HepG2 (cell line): ENCODE results near the gene ACSL1. TPM values are rescaled to one million over a fixed set of nuclear protein-coding genes. Genes with fewer than 3 reads are reported as not detected.

ENCODE experiments used
- ARHGAP35 ChIP-seq: sonication (generic); formaldehyde crosslinking; IDR thresholded peaks from 2 replicates; pipeline ENCODE4 v1.9.0; 2022; ENCODE audit warnings: mild to moderate bottlenecking, inconsistent platforms, moderate library complexity, missing genetic modification reagents, borderline replicate concordance
- CCAR2 ChIP-seq: fragments of 200-400 bp; formaldehyde crosslinking; optimal IDR thresholded peaks from 2 replicates; pipeline ENCODE3; 2018; ENCODE audit warnings: low read depth, mild to moderate bottlenecking, low read length, moderate library complexity
- CEBPB ChIP-seq: IDR thresholded peaks from 2 replicates; pipeline ENCODE4 v1.6.1; 2011; ENCODE audit warnings: low read depth, low read length, improper control_type of control experiment, borderline replicate concordance
- ELF3 ChIP-seq: IDR thresholded peaks from 2 replicates; pipeline ENCODE4 v1.6.1; 2016; ENCODE audit warnings: missing genetic modification reagents, missing compliant biosample characterization
- GLI4 ChIP-seq: sonication (generic); formaldehyde crosslinking; IDR thresholded peaks from 2 replicates; pipeline ENCODE4 v1.5.1; 2020; ENCODE audit warnings: missing genetic modification reagents, mild to moderate bottlenecking, moderate library complexity, borderline replicate concordance
- HCFC1 ChIP-seq: fragments of 150-350 bp; IDR thresholded peaks from 2 replicates; pipeline ENCODE4 v1.6.1; 2014; ENCODE audit warnings: low read depth, low read length
- HNF4A ChIP-seq: sonication (generic); formaldehyde crosslinking; IDR thresholded peaks from 2 replicates; pipeline ENCODE4 v1.4.0; 2020; ENCODE audit warnings: missing genetic modification reagents
- JUN ChIP-seq: sonication (generic); formaldehyde crosslinking; IDR thresholded peaks from 2 replicates; pipeline ENCODE4 v1.4.0; 2020; ENCODE audit warnings: mild to moderate bottlenecking, missing genetic modification reagents
- MAFK ChIP-seq, 2 experiments: IDR thresholded peaks in 1 of 2; conservative IDR thresholded peaks in 1 of 2; 2 replicates each; pipeline ENCODE4 v1.6.1; 2011; ENCODE audit warnings: improper control_type of control experiment in 2 of 2, low read length in 2 of 2
- MAZ ChIP-seq, 2 experiments: sonication (generic) in 1 of 2; formaldehyde crosslinking in 1 of 2; IDR thresholded peaks; 2 replicates each; pipeline versions ENCODE4 v1.5.0 to v1.6.1; 2012 to 2020; ENCODE audit warnings: low read depth in 2 of 2, mild to moderate bottlenecking in 2 of 2, borderline replicate concordance in 1 of 2, improper control_type of control experiment in 1 of 2, low read length in 1 of 2, missing genetic modification reagents in 1 of 2, moderate library complexity in 1 of 2
- MXD4 ChIP-seq: IDR thresholded peaks from 2 replicates; pipeline ENCODE4 v1.6.1; 2016; ENCODE audit warnings: mild to moderate bottlenecking, missing biosample characterization, missing genetic modification reagents
- NFE2L1 ChIP-seq: sonication (generic); formaldehyde crosslinking; IDR thresholded peaks from 2 replicates; pipeline ENCODE4 v1.4.0; 2020; ENCODE audit warnings: missing genetic modification reagents, mild to moderate bottlenecking, borderline replicate concordance
- NR2C2 ChIP-seq: sonication (generic); formaldehyde crosslinking; IDR thresholded peaks from 2 replicates; pipeline ENCODE4 v1.4.0; 2020; ENCODE audit warnings: missing genetic modification reagents, mild to moderate bottlenecking, moderate library complexity, borderline replicate concordance
- NR2F2 ChIP-seq: IDR thresholded peaks from 2 replicates; pipeline ENCODE4 v1.6.1; 2012; ENCODE audit warnings: low read depth, inconsistent platforms, borderline replicate concordance
- PLRG1 ChIP-seq: fragments of 450-650 bp; conservative IDR thresholded peaks from 2 replicates; pipeline ENCODE4 v1.6.1; 2016
- POGK ChIP-seq: sonication (generic); formaldehyde crosslinking; conservative IDR thresholded peaks from 2 replicates; pipeline ENCODE4 v1.8.0; 2022; ENCODE audit warnings: mild to moderate bottlenecking, moderate library complexity, missing genetic modification reagents
- RBM22 ChIP-seq: fragments of 200-400 bp; formaldehyde crosslinking; optimal IDR thresholded peaks from 2 replicates; pipeline ENCODE3; 2017; ENCODE audit warnings: mild to moderate bottlenecking, low read length, moderate library complexity
- RNF2 ChIP-seq: fragments of 450-650 bp; conservative IDR thresholded peaks from 2 replicates; pipeline ENCODE4 v1.6.1; 2016; ENCODE audit warnings: low read depth
- SOX6 ChIP-seq, 2 experiments: fragments of 450-650 bp in 1 of 2; sonication (generic) in 1 of 2; formaldehyde crosslinking in 1 of 2; IDR thresholded peaks; 2 replicates each; pipeline versions ENCODE4 v1.4.0 to v1.6.1; 2017 to 2020; ENCODE audit warnings: antibody characterized with exemption in 1 of 2, mild to moderate bottlenecking in 1 of 2, missing genetic modification reagents in 1 of 2
- THRA ChIP-seq: sonication (generic); formaldehyde crosslinking; IDR thresholded peaks from 2 replicates; pipeline ENCODE4 v1.4.0; 2020; ENCODE audit warnings: missing genetic modification reagents, borderline replicate concordance
- ZMYM4 ChIP-seq: sonication (generic); formaldehyde crosslinking; IDR thresholded peaks from 2 replicates; pipeline ENCODE4 v1.8.1; 2023; ENCODE audit warnings: mild to moderate bottlenecking, missing genetic modification reagents
- ZNF180 ChIP-seq: sonication (generic); formaldehyde crosslinking; IDR thresholded peaks from 2 replicates; pipeline ENCODE4 v1.4.0; 2020; ENCODE audit warnings: low read depth, missing genetic modification reagents, borderline replicate concordance
- ZNF562 ChIP-seq: sonication (generic); formaldehyde crosslinking; IDR thresholded peaks from 2 replicates; pipeline ENCODE4 v1.8.0; 2022; ENCODE audit warnings: missing genetic modification reagents, borderline replicate concordance
- ZNF678 ChIP-seq: sonication (generic); formaldehyde crosslinking; IDR thresholded peaks from 2 replicates; pipeline ENCODE4 v1.4.0; 2020; ENCODE audit warnings: mild to moderate bottlenecking, missing genetic modification reagents
- ZNF768 ChIP-seq: sonication (generic); formaldehyde crosslinking; IDR thresholded peaks from 2 replicates; pipeline ENCODE4 v1.4.0; 2020; ENCODE audit warnings: missing genetic modification reagents
- ZNF772 ChIP-seq: sonication (generic); formaldehyde crosslinking; IDR thresholded peaks from 2 replicates; pipeline ENCODE4 v1.5.0; 2020; ENCODE audit warnings: mild to moderate bottlenecking, missing genetic modification reagents
- ZNF891 ChIP-seq: sonication (generic); formaldehyde crosslinking; IDR thresholded peaks from 2 replicates; pipeline ENCODE4 v1.5.0; 2020; ENCODE audit warnings: mild to moderate bottlenecking, missing genetic modification reagents
- ZSCAN29 ChIP-seq: sonication (generic); formaldehyde crosslinking; conservative IDR thresholded peaks from 2 replicates; pipeline ENCODE4 v1.4.0; 2020; ENCODE audit warnings: mild to moderate bottlenecking, missing genetic modification reagents
- polyA plus RNA-seq, 8 experiments: library from polyadenylated mRNA; depleted of rRNA in 3 of 8; stranded (reverse) in 7 of 8; unstranded in 1 of 8; fragments of >200 nt; fragmentation: Illumina TruSeq in 4 of 8; extraction: Trizol in 4 of 8; gene quantifications; 2 replicates each; pipeline versions ENCODE4 v1.2.1 to v1.2.3, GENCODE V29; 2011 to 2016; ENCODE audit warnings: low read depth in 4 of 8, missing spikeins in 1 of 8, mixed read lengths in 1 of 8; ENCODE audit not compliant: insufficient read depth in 1 of 8
- total RNA-seq, 5 experiments: library from RNA; depleted of rRNA; stranded (reverse); fragments of >200 nt; fragmentation: Illumina TruSeq; extraction: Trizol; gene quantifications; 2 replicates each; pipeline ENCODE4 v1.2.3, GENCODE V29; 2016; ENCODE audit warnings: low read depth in 1 of 5

Gene ACSL1
- total and polyA plus RNA-seq, 2 of the 13 experiments (the other 11 are each of a cell fraction or from before 2014, with no cell fraction given) = 10.0 to 29.8 TPM

GRCh38 chr4:184747034-184747830 lies 78.5 kb downstream of the ACSL1 start (continued):
- TF ChIP-seq CCAR2 = no peak
- TF ChIP-seq ZNF772 (CRISPR knock-in tag) = no peak
- TF ChIP-seq ZNF180 (CRISPR knock-in tag) = no peak
- no peak for TF ChIP-seq RNF2
- TF ChIP-seq JUN (CRISPR knock-in tag) = no peak
- TF ChIP-seq NR2F2 = peak; percentile 43; the same call in 1 of the 2 replicates
- TF ChIP-seq NFE2L1 (CRISPR knock-in tag) = peak; percentile 75; the same call in 1 of the 2 replicates
- TF ChIP-seq THRA = peak; percentile 98
- no peak for TF ChIP-seq MXD4 (CRISPR knock-in tag)
- no peak for TF ChIP-seq HCFC1
- no peak for TF ChIP-seq ZNF678 (CRISPR knock-in tag)
- no peak for TF ChIP-seq ZNF768 (CRISPR knock-in tag)
- no peak for TF ChIP-seq CEBPB
- no peak for TF ChIP-seq ZNF562 (CRISPR knock-in tag)
- TF ChIP-seq ZSCAN29 (CRISPR knock-in tag) = no peak; the same call in 1 of the 2 replicates
- 0 out of 2 replicates have a peak, but pooled peaks have one; percentile 24 for TF ChIP-seq ZNF891
- TF ChIP-seq MAZ (IDR thresholded peaks at IDR 0.05; ENCODE audit: borderline replicate concordance, low read depth, low read length) = no peak
- no peak for TF ChIP-seq MAZ (CRISPR knock-in tag; IDR thresholded peaks at IDR 0.05; ENCODE audit: low read depth)
- no peak for TF ChIP-seq SOX6 (IDR thresholded peaks at IDR 0.05)
- TF ChIP-seq SOX6 (CRISPR knock-in tag; IDR thresholded peaks at IDR 0.05) = 0 out of 2 replicates have a peak, but pooled peaks have one; percentile 33
- TF ChIP-seq ARHGAP35 (CRISPR knock-in tag) = no peak
- TF ChIP-seq NR2C2 (CRISPR knock-in tag) = peak; percentile 41; the same call in 1 of the 2 replicates
- TF ChIP-seq PLRG1 = no peak
- TF ChIP-seq GLI4 (CRISPR knock-in tag) = no peak
- no peak for TF ChIP-seq ELF3 (CRISPR knock-in tag)
- no peak for TF ChIP-seq POGK (CRISPR knock-in tag)
- 0 out of 2 replicates have a peak, but pooled peaks have one; percentile 11 for TF ChIP-seq ZMYM4 (CRISPR knock-in tag)
- peak in 1 of 2 experiments; percentile 65; a peak in 3 of 4 replicates for TF ChIP-seq MAFK (conservative IDR thresholded peaks at IDR 0.05 in 1 of 2, IDR thresholded peaks at IDR 0.05 in 1 of 2; ENCODE audit: low read length in 2 of 2)
- TF ChIP-seq RBM22 = no peak
- TF ChIP-seq HNF4A (CRISPR knock-in tag) = peak; percentile 49
